Breast epithelium (tissue), 3 donors: Measurements from ENCODE around the gene MYO15B.

Experiments
- CTCF ChIP-seq, 3 donors: fragments of 450-650 bp; IDR thresholded peaks; one replicate each; pipeline ENCODE4 v1.5.1; 2016 to 2017; ENCODE audit warnings: antibody characterized with exemption in 3 of 3, mild to moderate bottlenecking in 3 of 3, moderate library complexity in 3 of 3
- POLR2AphosphoS5 ChIP-seq, 3 donors: sonication (generic); formaldehyde crosslinking; IDR thresholded peaks; one replicate each; pipeline ENCODE4 v1.6.1; 2017; ENCODE audit warnings: antibody characterized with exemption in 3 of 3

GRCh38 chr17:75611851-75612429 lies 24.3 kb downstream of the MYO15B start:
- TF ChIP-seq CTCF (IDR thresholded peaks at IDR 0.05) (no peak), POLR2AphosphoS5 (IDR thresholded peaks at IDR 0.05) (no peak)
